ENCODE measurements around the gene GALNT15.

GALNT15 gene

DNA sequence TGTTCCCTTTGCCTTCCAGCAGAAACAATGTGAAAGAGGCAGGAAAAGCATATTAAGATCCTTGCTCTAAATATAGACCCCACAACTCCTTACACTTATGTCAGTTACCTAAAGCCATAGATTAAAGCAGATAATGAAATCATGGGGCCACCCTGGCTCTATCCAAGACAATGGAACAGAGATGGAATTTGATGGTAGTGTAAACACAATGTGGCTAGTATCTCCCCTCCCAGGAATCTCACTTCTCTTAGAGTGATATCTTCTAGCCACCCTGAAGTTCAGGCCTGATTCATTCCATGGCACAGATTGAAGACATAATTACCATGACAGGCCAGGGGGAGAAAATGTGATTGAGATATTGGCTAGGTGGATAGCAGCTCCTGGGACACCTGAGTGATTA lies 32.6 kb downstream of the GALNT15 start:
- DNase-seq (ENCODE audit: low spot score): no peak
- in situ Hi-C loops (cut with MboI; ENCODE audit: low sequenced_read_pairs, unreplicated experiment): no loop called here
- TF ChIP-seq, protein P1, sequence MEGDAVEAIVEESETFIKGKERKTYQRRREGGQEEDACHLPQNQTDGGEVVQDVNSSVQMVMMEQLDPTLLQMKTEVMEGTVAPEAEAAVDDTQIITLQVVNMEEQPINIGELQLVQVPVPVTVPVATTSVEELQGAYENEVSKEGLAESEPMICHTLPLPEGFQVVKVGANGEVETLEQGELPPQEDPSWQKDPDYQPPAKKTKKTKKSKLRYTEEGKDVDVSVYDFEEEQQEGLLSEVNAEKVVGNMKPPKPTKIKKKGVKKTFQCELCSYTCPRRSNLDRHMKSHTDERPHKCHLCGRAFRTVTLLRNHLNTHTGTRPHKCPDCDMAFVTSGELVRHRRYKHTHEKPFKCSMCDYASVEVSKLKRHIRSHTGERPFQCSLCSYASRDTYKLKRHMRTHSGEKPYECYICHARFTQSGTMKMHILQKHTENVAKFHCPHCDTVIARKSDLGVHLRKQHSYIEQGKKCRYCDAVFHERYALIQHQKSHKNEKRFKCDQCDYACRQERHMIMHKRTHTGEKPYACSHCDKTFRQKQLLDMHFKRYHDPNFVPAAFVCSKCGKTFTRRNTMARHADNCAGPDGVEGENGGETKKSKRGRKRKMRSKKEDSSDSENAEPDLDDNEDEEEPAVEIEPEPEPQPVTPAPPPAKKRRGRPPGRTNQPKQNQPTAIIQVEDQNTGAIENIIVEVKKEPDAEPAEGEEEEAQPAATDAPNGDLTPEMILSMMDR (IDR thresholded peaks at IDR 0.05; ENCODE audit: borderline replicate concordance, control extremely low read depth, extremely low read depth, insufficient read depth, missing control alignments): no peak

- TF ChIP-seq, protein P1 (IDR thresholded peaks at IDR 0.05; ENCODE audit: borderline replicate concordance, control extremely low read depth, extremely low read depth, insufficient read depth, missing control alignments): no peak
- no peak for DNase-seq (ENCODE audit: low spot score)
- in situ Hi-C loops (cut with MboI; ENCODE audit: low sequenced_read_pairs, unreplicated experiment): no loop called here
Measured at GRCh38 chr3:16211176-16211904, 36.9 kb downstream of the GALNT15 start.

GRCh38 chr3:16214366-16214765 lies 39.9 kb downstream of the GALNT15 start:
- TF ChIP-seq, protein P1 (IDR thresholded peaks at IDR 0.05; ENCODE audit: borderline replicate concordance, control extremely low read depth, extremely low read depth, insufficient read depth, missing control alignments): no peak
- no peak for DNase-seq (ENCODE audit: low spot score)
- in situ Hi-C loops (cut with MboI; ENCODE audit: low sequenced_read_pairs, unreplicated experiment): no loop called here

DNA sequence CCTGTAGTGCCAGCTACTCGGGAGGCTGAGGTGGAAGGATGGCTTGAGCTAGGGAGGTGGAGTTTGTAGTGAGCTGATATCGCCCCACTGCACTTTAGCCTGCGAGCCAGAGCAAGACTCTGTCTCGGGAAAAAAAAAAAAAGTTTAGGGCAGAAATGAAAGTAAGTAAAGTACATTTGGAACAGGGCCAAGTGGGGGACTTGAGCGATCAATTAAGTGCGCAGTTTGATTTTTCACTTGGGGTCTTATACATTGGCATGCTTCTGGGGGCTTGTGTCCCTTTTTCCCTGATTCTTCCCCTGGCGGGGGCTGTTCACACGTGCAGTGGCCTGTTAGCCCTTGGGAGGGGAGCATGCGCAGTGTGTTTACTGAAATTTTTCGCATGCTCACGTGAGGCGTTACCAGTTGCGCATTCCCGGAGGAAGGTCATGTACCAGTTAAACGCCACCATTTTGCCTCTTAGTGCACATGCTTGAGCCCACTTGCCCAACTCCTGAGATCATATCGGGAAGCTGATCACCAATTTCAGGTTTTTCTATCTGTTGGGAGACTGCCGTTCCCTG lies 42.0 kb downstream of the GALNT15 start:
- in situ Hi-C loops (cut with MboI; ENCODE audit: low sequenced_read_pairs, unreplicated experiment): no loop called here
- TF ChIP-seq, protein P1 (IDR thresholded peaks at IDR 0.05; ENCODE audit: borderline replicate concordance, control extremely low read depth, extremely low read depth, insufficient read depth, missing control alignments): no peak
- DNase-seq (ENCODE audit: low spot score): no peak

DNA sequence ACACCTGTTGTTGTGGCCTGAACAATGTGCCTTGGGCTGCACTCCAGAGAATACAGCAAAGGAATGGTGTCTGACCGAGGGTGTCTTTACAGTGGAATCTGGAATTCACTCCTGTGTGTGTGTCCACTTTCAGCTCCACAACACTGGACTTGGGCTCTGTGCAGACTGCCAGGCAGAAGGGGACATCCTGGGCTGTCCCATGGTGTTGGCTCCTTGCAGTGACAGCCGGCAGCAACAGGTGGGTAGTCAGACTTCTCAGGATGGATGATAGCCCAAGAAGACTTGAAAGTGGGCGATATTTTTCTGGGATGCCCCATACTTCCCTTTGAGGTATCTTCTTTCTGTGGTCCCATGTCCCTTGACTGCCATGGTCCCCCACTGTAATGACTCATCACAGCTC lies 45.3 kb downstream of the GALNT15 start:
- TF ChIP-seq, protein P1 (IDR thresholded peaks at IDR 0.05; ENCODE audit: borderline replicate concordance, control extremely low read depth, extremely low read depth, insufficient read depth, missing control alignments): no peak
- in situ Hi-C loops (cut with MboI; ENCODE audit: low sequenced_read_pairs, unreplicated experiment): no loop called here
- no peak for DNase-seq (ENCODE audit: low spot score)

DNA sequence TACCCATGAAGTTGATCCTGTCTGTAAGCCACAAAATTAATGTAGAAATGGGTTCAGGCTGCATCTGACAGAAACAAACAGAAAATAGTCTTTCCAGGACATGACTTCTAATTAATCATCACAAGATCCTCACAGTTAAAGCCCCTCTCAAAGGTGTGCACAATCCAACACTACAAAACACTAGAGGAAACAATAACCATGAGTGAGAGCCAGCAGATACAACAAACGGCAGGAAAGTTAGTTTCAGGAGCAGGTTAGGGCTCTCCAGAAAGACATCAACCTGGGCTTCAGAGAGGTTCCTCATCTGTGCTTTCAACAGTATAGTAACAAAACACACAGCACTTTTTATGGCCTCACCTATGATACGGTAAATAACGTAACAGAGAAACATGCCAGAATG lies 47.5 kb downstream of the GALNT15 start:
- TF ChIP-seq, protein P1 (IDR thresholded peaks at IDR 0.05; ENCODE audit: borderline replicate concordance, control extremely low read depth, extremely low read depth, insufficient read depth, missing control alignments): no peak
- no peak for DNase-seq (ENCODE audit: low spot score)
- in situ Hi-C loops (cut with MboI; ENCODE audit: low sequenced_read_pairs, unreplicated experiment): no loop called here
